GM21381 (cell line): Measurements from ENCODE around the gene GPR35.
"Not testable (repeated sequence)": the region's sequence is repeated elsewhere in the genome, so short reads cannot be mapped to it uniquely, and the experiment has no call there.

ENCODE experiments used
- ATAC-seq: cut with Tn5 transposase; IDR thresholded peaks from one replicate; pipeline ENCODE4 v1.9.1; 2021; ENCODE audit warnings: mild to moderate bottlenecking, moderate library complexity; ENCODE audit not compliant: unreplicated experiment

The GPR35 gene

DNA sequence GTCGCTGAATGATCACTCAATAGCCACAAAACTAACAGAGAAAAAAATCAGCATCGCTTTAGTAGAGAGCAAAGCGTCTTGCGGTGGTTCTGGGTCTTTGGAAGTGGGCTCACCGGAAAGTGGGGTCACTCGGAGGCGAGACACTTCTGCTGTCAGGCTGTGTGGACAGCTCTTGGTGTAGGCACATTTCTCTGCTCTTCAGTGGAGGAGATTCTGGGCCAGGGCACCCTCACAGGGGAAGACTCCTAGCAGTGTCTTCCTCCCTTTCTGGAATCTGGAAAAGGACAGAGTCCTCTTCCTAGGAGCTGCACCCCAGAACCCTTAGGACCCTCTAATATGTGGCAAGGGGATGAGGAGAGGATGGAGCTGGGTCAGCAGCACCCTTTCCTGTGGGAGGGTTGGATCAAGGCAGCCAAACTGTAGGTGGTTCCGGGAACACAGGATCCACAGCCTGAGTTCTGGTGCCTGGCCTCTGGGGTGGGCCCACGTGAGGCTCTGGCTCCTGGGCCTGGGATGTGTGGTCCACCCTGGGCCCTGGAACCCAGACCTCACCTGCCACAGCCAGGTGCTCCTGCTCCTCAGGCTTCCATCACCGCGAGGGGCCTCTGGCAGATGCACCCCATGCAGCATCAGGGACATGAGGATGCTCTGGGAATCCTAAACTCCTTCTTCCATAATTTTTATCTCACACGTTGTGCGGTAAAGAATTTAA lies 25.1 kb downstream of the GPR35 start:
- no peak for ATAC-seq

GRCh38 chr2:240651185-240651584 lies 25.9 kb downstream of the GPR35 start:
- no peak for ATAC-seq

DNA sequence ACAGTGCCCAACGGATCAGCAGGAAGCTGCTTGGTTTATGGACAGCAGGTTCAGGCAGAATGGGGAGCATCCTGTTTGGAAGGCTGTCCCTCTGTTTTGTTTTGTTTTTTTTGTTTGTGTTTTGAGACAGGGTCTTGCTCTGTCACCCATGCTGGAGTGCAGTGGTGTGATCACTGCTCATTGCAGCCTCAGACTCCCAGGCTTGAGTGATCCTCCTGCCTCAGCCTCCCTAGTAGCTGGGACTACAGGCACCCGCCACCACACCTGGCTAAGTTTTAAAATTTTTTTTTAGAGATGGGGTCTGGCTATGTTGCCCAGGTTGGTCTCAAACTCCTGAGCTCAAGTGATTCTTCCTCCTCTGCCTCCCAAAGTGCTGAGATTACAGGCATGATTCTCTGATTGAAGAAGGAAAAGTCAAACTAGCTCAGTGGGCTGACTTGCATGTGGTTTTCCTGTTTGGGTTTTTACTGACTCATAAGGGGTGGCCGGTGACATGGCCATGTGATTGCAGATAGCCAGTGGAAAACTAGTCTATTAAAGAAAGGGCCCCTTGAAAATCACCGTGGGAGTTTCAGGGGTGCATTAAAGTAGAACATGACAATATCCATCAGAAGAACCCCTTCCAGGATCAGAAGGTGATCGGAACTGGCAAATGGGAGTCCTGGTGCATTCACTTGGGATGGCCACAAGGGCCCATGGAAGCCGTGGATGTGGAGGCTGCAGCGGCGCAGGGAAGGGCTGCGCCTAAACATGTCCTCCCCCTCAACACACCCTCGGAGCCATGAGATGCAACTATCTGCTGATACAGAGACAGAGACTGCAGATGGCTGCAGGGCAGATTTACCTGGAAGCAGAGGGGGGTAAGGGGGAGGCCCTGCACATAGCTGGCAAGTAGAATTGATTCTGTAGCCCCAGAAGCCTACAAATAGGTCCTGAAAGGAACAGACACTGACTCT lies 30.9 kb downstream of the GPR35 start:
- ATAC-seq: no peak

GRCh38 chr2:240659883-240660282 lies 34.6 kb downstream of the GPR35 start:
- ATAC-seq: not testable (repeated sequence)

DNA sequence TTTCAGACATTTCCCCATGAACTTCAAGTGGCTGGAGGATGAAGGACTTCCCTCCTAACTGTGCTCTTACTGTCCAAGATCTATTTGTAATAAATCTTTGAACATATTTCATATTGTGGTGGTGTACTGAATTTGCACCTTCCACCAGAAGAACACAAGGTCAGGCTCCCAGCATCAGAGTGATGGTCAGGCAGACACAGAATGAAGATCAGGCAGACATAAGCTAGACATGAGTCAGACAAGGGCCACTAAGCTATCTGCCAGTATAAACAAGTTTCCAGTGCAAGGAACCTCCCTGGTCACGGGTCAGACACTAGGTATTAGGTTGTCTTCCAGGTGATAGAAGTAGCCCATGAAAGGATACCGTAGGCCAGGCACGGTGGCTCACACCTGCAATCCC lies 37.4 kb downstream of the GPR35 start:
- no peak for ATAC-seq

GRCh38 chr2:240663546-240664190 lies 38.4 kb downstream of the GPR35 start:
- no peak for ATAC-seq

- ATAC-seq: no peak
Observed at GRCh38 chr2:240664622-240665021, 39.3 kb downstream of the GPR35 start.

- no peak for ATAC-seq
Observed at GRCh38 chr2:240670402-240670801, 45.1 kb downstream of the GPR35 start.

DNA sequence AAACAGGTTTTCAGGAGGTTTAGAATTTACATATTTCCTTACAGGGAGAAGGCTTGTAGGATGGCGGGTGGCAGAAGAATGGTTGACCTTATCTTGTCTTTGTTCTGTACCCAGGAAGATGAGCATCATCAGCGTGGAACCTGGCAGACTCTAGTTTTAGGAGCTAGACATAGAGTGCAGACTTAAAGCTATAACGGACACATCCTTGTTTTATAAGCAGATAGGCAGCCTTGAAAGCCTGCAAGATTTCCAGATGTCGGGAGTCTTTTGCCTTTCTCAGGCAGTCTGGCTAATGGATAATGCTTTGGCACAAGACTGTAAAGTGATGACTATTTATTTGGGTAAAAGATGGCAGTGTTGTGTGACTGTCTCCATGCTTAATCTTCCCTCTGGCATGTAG lies 45.7 kb downstream of the GPR35 start:
- no peak for ATAC-seq

GRCh38 chr2:240672076-240672700 lies 46.9 kb downstream of the GPR35 start:
- ATAC-seq: no peak

DNA sequence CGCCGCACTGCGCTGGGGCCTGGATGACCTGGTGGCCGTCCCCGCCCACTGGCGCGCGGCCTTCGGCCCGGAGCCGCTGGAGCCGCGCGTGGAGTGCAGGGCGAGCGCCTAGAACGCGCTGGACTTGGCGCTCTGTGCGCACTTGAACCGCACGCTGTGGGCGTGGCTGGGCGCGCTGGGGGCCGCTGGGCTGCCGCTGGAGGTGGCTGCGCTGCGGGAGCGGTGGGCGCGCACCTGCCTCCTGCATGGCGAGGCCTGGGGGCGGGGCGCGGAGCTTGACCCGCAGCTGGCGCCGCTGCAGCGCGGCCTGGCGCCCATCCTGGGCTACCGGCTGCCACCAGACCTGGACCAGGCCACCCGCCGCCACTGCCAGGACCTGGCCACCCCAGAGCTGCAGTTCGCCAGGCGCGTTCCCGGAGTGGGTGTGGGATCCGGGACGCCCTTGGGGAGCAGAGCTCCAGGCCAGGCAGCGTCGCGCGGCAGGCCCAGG lies 47.5 kb downstream of the GPR35 start:
- ATAC-seq: no peak

GRCh38 chr2:240674461-240675184 lies 49.3 kb downstream of the GPR35 start:
- ATAC-seq: not testable (repeated sequence)

- not testable (repeated sequence) for ATAC-seq
Observed at GRCh38 chr2:240675345-240675744, 50.1 kb downstream of the GPR35 start.

GRCh38 chr2:240678043-240678442 lies 52.8 kb downstream of the GPR35 start:
- ATAC-seq: not testable (repeated sequence)

- ATAC-seq: not testable (repeated sequence)
Observed at GRCh38 chr2:240678909-240679308, 53.6 kb downstream of the GPR35 start.

DNA sequence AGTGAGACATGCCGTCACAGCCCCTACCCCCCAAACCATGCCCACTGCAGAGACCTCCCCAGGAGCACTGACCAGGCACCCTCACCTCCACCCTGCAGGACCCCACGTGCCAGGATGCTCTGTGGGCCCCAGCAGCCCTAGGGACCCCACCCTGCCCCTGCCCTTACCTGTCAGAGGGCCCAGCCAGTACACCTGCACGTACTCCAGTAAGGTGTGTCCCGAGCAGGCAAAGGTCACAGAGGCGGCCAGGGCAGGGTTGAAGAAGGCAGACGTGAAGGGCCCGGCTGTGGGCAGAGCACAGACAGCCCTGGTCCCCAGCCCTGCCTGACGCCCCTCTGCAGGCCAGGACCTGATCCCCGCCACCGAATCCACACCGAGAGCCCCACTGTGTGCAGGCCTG lies 54.9 kb downstream of the GPR35 start:
- not testable (repeated sequence) for ATAC-seq
